K562 treated with DMSO at 1 percent for 4 hours (cell line): ENCODE results near the gene SCGB3A2. TPM values are rescaled to one million over a fixed set of nuclear protein-coding genes. Genes with fewer than 3 reads are reported as not detected.

ENCODE experiments used
- total RNA-seq: library from RNA; unstranded; fragments of 300-600 nt; gene quantifications from 2 replicates; pipeline ENCODE4 v1.2.3, GENCODE V29; 2022; ENCODE audit not compliant: insufficient read depth

The SCGB3A2 gene, protein sequence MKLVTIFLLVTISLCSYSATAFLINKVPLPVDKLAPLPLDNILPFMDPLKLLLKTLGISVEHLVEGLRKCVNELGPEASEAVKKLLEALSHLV
- not detected in 2 replicates for total RNA-seq

DNA sequence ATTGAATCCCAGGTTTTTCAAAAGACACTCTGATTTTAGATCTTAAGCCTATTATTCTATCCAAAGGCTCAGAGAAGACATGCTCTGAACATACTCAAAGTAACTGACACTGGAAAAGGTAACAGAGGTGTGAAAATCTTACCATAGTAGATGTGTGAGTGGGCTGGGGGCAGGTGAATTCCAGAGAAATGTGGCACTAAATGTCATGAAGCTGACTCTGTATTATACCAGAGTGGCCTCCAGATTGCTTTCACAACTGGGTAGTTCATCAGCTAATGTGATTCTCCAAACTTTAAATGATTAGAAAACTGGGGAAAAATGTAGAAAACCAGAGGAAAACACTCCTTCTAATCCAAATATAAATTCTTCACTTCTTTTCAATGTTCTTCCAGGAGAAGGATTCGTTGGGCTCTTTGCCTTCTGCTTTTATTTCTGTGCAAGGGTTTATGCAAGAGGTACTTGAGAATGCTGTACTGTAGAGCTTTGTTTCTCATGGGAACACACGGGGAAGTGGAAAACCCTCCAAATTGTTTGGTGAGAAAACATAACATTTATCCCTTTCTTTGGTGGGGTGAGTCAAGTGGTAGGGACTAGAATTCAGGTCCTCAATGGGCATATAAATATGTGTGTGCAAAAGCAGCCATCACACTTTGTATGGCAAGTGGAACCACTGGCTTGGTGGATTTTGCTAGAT is at the start of gene SCGB3A2:
SCGB3A2 (plus strand) TSS at position 646 of the 694 bp plus-strand sequence. CDS start 93 bp downstream, outside the sequence.

DNA sequence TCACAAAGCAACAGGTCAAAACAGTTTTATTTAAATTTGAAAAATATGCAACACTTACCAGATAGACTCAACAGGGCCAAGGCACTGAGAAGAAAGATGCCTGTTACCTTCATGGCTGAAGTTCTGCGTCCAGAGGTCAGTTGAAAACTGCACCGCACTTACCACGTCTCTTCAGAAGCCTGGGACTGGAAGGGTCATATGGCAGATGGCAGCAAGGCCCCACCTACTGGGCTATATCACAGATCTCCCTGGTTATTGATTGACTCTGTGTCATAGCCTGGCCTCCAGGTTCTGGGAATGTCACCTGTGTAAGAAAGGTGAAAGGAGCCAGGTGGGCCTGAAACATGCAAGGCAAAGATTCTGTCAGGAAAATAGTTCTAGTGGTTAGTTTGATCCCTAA is 47.0 kb upstream of the SCGB3A2 start, which contains the start of gene SPINK1:
SPINK1 (minus strand) TSS at position 207 of the 400 bp plus-strand sequence; CDS start at position 113, 94 bp downstream.

DNA sequence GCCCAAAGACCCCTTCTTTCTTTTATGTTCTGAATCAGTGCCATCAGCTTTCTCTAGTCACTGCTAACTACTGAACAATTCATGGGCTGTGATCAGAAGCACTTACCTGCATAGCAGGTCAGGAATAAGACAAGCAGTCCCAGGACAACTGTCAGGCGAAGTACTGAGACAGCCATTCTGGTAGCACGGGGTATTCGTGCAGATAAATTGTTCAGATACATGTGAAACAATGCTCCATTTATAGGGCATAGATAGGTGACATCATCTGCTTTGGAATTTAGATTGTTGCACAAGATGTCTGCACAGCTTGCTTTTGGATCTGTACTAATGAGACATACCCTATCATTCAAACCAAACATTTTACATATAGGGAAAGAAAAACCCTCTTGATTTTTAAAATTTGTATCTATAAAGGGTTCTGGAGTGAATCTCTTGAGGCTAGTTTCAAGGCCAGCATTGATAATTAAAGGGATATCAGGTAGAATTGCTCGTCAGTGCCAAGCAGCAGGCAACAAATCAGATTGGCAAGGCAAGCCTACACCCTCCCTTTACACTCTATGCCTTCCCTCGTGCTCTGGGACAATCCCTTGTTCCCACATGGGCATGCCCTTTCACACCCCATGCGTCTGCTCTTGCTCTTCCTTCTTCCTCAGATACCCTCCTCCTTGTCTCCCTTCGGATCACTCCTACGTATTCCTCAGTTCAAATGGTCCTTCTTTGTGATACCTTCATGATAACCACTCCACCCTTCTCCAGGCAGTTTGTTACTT is 28.0 kb downstream of the SCGB3A2 start, which contains the start of gene C5orf46:
C5orf46 (minus strand) TSS at position 213 of the 770 bp plus-strand sequence; CDS start at position 176, 37 bp downstream.

Other genes starting within 250 kb of the SCGB3A2 start
- gene JAKMIP2, start 96.0 kb upstream of the SCGB3A2 start, total RNA-seq: not detected in 2 replicates
- gene SPINK1, start 47.0 kb upstream of the SCGB3A2 start, total RNA-seq: 36.4 and 64.1 TPM in 2 replicates
- not detected in 2 replicates for gene C5orf46, start 27.8 kb downstream of the SCGB3A2 start, total RNA-seq
- gene SPINK5, start 185.3 kb downstream of the SCGB3A2 start, total RNA-seq: 0.33 TPM in 1 of 2 replicates, not detected in the other